ENCODE measurements around the gene FOXRED1. TPM values are rescaled to one million over a fixed set of nuclear protein-coding genes. Genes with fewer than 3 reads are reported as not detected.

The FOXRED1 gene
- total RNA-seq, 1 experiment from 2014 or later, result 67.5 TPM

DNA sequence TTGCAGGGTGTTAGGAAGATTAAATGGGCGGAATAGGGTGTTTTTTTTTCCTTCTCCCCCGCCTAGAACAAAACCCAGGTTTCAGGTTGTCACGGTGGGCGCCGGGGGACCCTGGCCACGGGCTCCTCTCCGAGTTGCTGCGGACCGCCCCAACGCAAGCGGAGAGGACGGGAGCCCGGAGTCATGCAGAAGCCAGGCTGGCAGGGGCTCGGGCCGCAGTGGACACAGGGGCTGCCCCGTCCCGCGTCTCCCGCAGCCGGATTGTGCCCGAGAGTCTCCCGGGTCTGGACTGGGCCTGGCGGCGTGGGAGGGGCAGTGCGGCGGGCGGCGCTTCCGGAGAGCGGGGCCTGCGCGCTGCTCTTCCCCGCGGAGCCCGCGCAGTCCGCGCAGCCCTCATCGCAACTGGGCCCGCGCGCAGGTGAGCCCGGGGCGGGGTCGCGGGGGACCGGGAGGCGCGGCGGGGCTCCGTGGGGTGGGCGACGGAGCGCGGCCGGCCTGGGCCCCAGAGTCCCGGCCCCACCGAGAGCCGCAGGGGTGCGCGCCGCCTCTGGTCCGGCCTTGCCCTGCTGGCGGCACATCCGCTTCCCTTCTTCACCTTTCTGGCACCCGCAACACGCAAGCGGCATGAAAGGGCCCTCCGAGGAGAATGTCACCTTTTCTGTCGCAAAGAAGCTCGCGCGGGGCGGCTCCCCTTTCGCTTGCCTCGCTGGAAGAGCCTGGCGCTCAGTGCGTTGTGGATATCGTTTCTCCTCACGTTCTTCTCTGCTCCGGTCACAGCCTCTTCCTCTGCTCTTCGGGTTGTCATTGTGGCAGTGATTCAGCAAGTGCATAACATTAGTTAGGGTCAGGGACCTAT is 14.0 kb downstream of the FOXRED1 start, which contains the start of gene TIRAP:
Gene TIRAP (plus strand): TSS at position 358 of the 856 bp plus-strand sequence. CDS start 7,802 bp downstream, outside the sequence.
- WGBS (ENCODE audit: extremely low coverage, insufficient read length, low lambda C conversion rate), result no CpG with 5 or more reads among the region's 82 CpGs
- Mint-ChIP-seq H3K4me1 (peaks cover 14 to 16% of the 10 kb centered on the region in 2 experiments), H3K9me3 (no peaks in the 10 kb centered on the region; a peak in 1 of 5 replicates), H3K27me3 (ENCODE audit: low read depth) (peaks cover 14% of the 10 kb centered on the region), H3K36me3 (ENCODE audit: insufficient read depth in 1 of 3, low read depth in 3 of 3) (peaks cover 2 to 9% (median 2%) of the 10 kb centered on the region in 3 experiments; a peak in 5 of 7 replicates), H3K27ac (peak within 1 kb of the TSS in 1 of 3 experiments; percentile 22; a peak in 2 of 7 replicates), H3K4me3 (peak within 1 kb of the TSS; percentile 77 to 89)
- Histone ChIP-seq H3K56ac (ENCODE audit: insufficient read length, low read depth, low read length) (no peak within 1 kb of the TSS), H2BK5ac (ENCODE audit: insufficient read length, low read length) (no peak within 1 kb of the TSS), H4K91ac (ENCODE audit: insufficient read length, low read depth, low read length) (no peak within 1 kb of the TSS), H3K27me3 (ENCODE audit: insufficient read depth, low read length) (peaks cover 2% of the 10 kb centered on the region; the same call in 1 of the 2 replicates), H3K27ac (ENCODE audit: insufficient read length, low read depth, low read length) (no peak within 1 kb of the TSS), H2AFZ (ENCODE audit: low read length) (no peak within 1 kb of the TSS), H3K18ac (ENCODE audit: insufficient read length, low read depth, low read length) (peak within 1 kb of the TSS; percentile 10), H3T11ph (ENCODE audit: low read length) (no peak within 1 kb of the TSS), H3K79me2 (ENCODE audit: insufficient read depth, low read length) (no peaks in the 10 kb centered on the region), H3K23me2 (ENCODE audit: insufficient read length, low read depth, low read length, poor library complexity, severe bottlenecking) (peaks cover 13% of the 10 kb centered on the region), H4K8ac (replicated peaks; ENCODE audit: insufficient read length, low read depth, low read length) (no peak within 1 kb of the TSS), H3K9me3 (ENCODE audit: control insufficient read depth, low read depth, low read length) (no peaks in the 10 kb centered on the region), H3K9ac (ENCODE audit: extremely low read depth, insufficient read length, low read length) (peak within 1 kb of the TSS; percentile 62), H4K5ac (ENCODE audit: insufficient read length, low read depth, low read length) (peak within 1 kb of the TSS; percentile 61), H2AK5ac (ENCODE audit: insufficient read length, low read length) (no peak within 1 kb of the TSS), H3K4me2 (ENCODE audit: insufficient read depth, insufficient read length, low read length) (peak within 1 kb of the TSS; percentile 98), H3K14ac (ENCODE audit: insufficient read depth, low read length) (peak within 1 kb of the TSS; percentile 81; the same call in 1 of the 2 replicates), H3K4ac (ENCODE audit: low read depth, low read length) (no peak within 1 kb of the TSS), H3K79me1 (ENCODE audit: insufficient read depth, low read depth, low read length, poor library complexity, severe bottlenecking) (no peaks in the 10 kb centered on the region), H2BK15ac (ENCODE audit: low read depth, low read length) (no peak within 1 kb of the TSS), H4K20me1 (ENCODE audit: control insufficient read depth, insufficient read depth, insufficient read length) (no peaks in the 10 kb centered on the region), H2BK120ac (ENCODE audit: low read depth, low read length, poor library complexity, severe bottlenecking) (no peak within 1 kb of the TSS), H3K23ac (ENCODE audit: insufficient read length, low read depth, low read length) (no peak within 1 kb of the TSS), H2BK12ac (ENCODE audit: insufficient read length, low read depth, low read length) (no peak within 1 kb of the TSS), H3K4me1 (ENCODE audit: insufficient read depth, low read length) (peaks cover 4% of the 10 kb centered on the region; the same call in 1 of the 2 replicates), H2BK20ac (ENCODE audit: low read depth, low read length, poor library complexity, severe bottlenecking) (no peak within 1 kb of the TSS)
- TF ChIP-seq, protein P1, sequence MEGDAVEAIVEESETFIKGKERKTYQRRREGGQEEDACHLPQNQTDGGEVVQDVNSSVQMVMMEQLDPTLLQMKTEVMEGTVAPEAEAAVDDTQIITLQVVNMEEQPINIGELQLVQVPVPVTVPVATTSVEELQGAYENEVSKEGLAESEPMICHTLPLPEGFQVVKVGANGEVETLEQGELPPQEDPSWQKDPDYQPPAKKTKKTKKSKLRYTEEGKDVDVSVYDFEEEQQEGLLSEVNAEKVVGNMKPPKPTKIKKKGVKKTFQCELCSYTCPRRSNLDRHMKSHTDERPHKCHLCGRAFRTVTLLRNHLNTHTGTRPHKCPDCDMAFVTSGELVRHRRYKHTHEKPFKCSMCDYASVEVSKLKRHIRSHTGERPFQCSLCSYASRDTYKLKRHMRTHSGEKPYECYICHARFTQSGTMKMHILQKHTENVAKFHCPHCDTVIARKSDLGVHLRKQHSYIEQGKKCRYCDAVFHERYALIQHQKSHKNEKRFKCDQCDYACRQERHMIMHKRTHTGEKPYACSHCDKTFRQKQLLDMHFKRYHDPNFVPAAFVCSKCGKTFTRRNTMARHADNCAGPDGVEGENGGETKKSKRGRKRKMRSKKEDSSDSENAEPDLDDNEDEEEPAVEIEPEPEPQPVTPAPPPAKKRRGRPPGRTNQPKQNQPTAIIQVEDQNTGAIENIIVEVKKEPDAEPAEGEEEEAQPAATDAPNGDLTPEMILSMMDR (conservative IDR thresholded peaks at IDR 0.05), result peak; percentile 45; the same call in 2 of the 3 replicates
- DNase-seq, result peak; percentile 60
